HEK293 (cell line): Measurements from ENCODE around the gene TMA16.

Source experiments
- HOXA7 ChIP-seq: sonication (generic); formaldehyde crosslinking; IDR thresholded peaks from 2 replicates; pipeline ENCODE4 v1.8.1; 2022; ENCODE audit warnings: missing genetic modification reagents, borderline replicate concordance
- HOXC10 ChIP-seq: sonication (generic); formaldehyde crosslinking; IDR thresholded peaks from 2 replicates; pipeline ENCODE4 v1.8.1; 2023; ENCODE audit warnings: mild to moderate bottlenecking, missing genetic modification reagents
- OSR2 ChIP-seq: fragments of 450-650 bp; formaldehyde crosslinking; IDR thresholded peaks from 2 replicates; pipeline ENCODE4 v1.5.1; 2016; ENCODE audit warnings: missing biosample characterization, missing genetic modification characterization
- SP3 ChIP-seq: fragments of 450-650 bp; formaldehyde crosslinking; IDR thresholded peaks from 2 replicates; pipeline ENCODE4 v1.5.1; 2016; ENCODE audit warnings: missing biosample characterization, missing genetic modification characterization
- YY1 ChIP-seq: fragments of 450-650 bp; formaldehyde crosslinking; IDR thresholded peaks from 2 replicates; pipeline ENCODE4 v1.5.1; 2018; ENCODE audit warnings: missing biosample characterization, missing genetic modification characterization
- ZBTB17 ChIP-seq: fragments of 450-650 bp; formaldehyde crosslinking; IDR thresholded peaks from 2 replicates; pipeline ENCODE4 v1.5.1; 2016; ENCODE audit warnings: missing biosample characterization, missing genetic modification characterization
- ZNF223 ChIP-seq: fragments of 450-650 bp; formaldehyde crosslinking; IDR thresholded peaks from 2 replicates; pipeline ENCODE4 v1.5.1; 2016; ENCODE audit warnings: missing biosample characterization, missing genetic modification characterization
- ZNF274 ChIP-seq, 2 experiments: fragments of 200-500 bp in 1 of 2; fragments of 450-650 bp in 1 of 2; sonication (Bioruptor generic) in 1 of 2; formaldehyde crosslinking in 1 of 2; IDR thresholded peaks; 2 replicates each; pipeline versions ENCODE4 v1.5.1 to v1.6.1; 2014 to 2016; ENCODE audit warnings: borderline replicate concordance in 1 of 2, inconsistent platforms in 1 of 2, low read length in 1 of 2, missing biosample characterization in 1 of 2, missing genetic modification characterization in 1 of 2
- ZNF530 ChIP-seq: fragments of 450-650 bp; formaldehyde crosslinking; IDR thresholded peaks from 2 replicates; pipeline ENCODE4 v1.5.1; 2016; ENCODE audit warnings: low read depth, missing biosample characterization, missing genetic modification characterization
- ZNF747 ChIP-seq: fragments of 450-650 bp; formaldehyde crosslinking; IDR thresholded peaks from 2 replicates; pipeline ENCODE4 v1.5.1; 2016; ENCODE audit warnings: missing biosample characterization, missing genetic modification characterization
- ZNF76 ChIP-seq: fragments of 450-650 bp; formaldehyde crosslinking; IDR thresholded peaks from 2 replicates; pipeline ENCODE4; 2016; ENCODE audit warnings: low read depth, missing biosample characterization, missing genetic modification characterization, borderline replicate concordance
- ZNF776 ChIP-seq: fragments of 450-650 bp; formaldehyde crosslinking; IDR thresholded peaks from 2 replicates; pipeline ENCODE4 v1.5.0; 2017; ENCODE audit warnings: missing biosample characterization, missing genetic modification characterization, borderline replicate concordance
- TF ChIP-seq, protein P1 (sequence below): fragments of 450-650 bp; formaldehyde crosslinking; IDR thresholded peaks from 2 replicates; pipeline ENCODE4 v1.5.1; 2016; ENCODE audit warnings: missing biosample characterization, missing genetic modification characterization

DNA sequence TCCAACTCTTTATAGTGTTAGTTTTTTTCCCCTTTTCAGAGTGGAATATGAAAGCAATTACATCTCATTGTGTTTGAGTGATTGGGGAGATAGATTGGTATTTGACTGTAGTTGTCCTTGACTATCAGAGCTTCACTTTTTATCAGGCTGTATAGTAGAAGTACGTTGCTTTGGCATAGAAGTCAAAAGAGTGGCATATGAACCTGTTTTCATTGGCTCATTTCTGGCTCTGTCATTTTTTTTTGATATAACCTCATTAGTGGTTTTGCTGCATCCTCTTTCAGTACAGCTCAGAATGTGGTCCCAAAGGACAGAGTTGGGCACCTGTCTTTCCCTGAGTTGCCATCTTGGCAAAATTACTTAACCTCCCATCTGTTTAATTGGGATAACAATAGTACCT is 1.4 kb downstream of the TMA16 start:
- TF ChIP-seq HOXC10 (CRISPR knock-in tag) (no peak), YY1 (no peak), ZNF776 (tag by site-specific recombination) (no peak), ZNF223 (tag by site-specific recombination) (no peak), ZNF747 (no peak), HOXA7 (CRISPR knock-in tag) (no peak), OSR2 (tag by site-specific recombination) (no peak), SP3 (tag by site-specific recombination) (no peak), ZNF76 (tag by site-specific recombination) (no peak), ZNF530 (tag by site-specific recombination) (no peak), ZBTB17 (tag by site-specific recombination) (0 out of 2 replicates have a peak, but pooled peaks have one; percentile 11), ZNF274 (IDR thresholded peaks at IDR 0.05; ENCODE audit: low read length) (no peak), ZNF274 (tag by site-specific recombination; IDR thresholded peaks at IDR 0.05; ENCODE audit: borderline replicate concordance) (no peak)
- TF ChIP-seq, protein P1, sequence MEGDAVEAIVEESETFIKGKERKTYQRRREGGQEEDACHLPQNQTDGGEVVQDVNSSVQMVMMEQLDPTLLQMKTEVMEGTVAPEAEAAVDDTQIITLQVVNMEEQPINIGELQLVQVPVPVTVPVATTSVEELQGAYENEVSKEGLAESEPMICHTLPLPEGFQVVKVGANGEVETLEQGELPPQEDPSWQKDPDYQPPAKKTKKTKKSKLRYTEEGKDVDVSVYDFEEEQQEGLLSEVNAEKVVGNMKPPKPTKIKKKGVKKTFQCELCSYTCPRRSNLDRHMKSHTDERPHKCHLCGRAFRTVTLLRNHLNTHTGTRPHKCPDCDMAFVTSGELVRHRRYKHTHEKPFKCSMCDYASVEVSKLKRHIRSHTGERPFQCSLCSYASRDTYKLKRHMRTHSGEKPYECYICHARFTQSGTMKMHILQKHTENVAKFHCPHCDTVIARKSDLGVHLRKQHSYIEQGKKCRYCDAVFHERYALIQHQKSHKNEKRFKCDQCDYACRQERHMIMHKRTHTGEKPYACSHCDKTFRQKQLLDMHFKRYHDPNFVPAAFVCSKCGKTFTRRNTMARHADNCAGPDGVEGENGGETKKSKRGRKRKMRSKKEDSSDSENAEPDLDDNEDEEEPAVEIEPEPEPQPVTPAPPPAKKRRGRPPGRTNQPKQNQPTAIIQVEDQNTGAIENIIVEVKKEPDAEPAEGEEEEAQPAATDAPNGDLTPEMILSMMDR (tag by site-specific recombination), result no peak
